ENCODE results near the gene RXRB. TPM values are rescaled to one million over a fixed set of nuclear protein-coding genes. Genes with fewer than 3 reads are reported as not detected.

The RXRB gene
- total and polyA plus RNA-seq, 2 of the 8 experiments (the other 6 are each of a cell fraction or from before 2014, with no cell fraction given): 13.0 to 18.1 TPM

- Histone ChIP-seq H3K4me1 (replicated peaks in 1 of 4; ENCODE audit: control insufficient read depth in 3 of 4, insufficient read depth in 4 of 4, low read length in 3 of 4) (peaks cover 0 to 7% (median 2%) of the 10 kb centered on the region in 4 experiments; a peak in 5 of 7 replicates), H2AK5ac (ENCODE audit: low read depth, low read length) (no peak overlapping the region), H2BK20ac (ENCODE audit: low read length) (no peak overlapping the region), H2BK15ac (ENCODE audit: low read length) (no peak overlapping the region), H2AFZ (ENCODE audit: low read length) (no peak overlapping the region), H2BK5ac (ENCODE audit: low read depth, low read length) (no peak overlapping the region), H2BK120ac (replicated peaks; ENCODE audit: low read depth, low read length) (no peak overlapping the region), H3K23me2 (ENCODE audit: low read depth, low read length) (peaks cover 11% of the 10 kb centered on the region; the same call in 1 of the 2 replicates), H3K23ac (ENCODE audit: insufficient read length) (no peak overlapping the region), H3K79me1 (ENCODE audit: low read depth, low read length) (no peaks in the 10 kb centered on the region), H4K8ac (ENCODE audit: extremely low read depth, insufficient read depth, low read length) (no peak overlapping the region), H3K56ac (replicated peaks; ENCODE audit: insufficient read length, low read depth, low read length) (no peak overlapping the region), H3K18ac (ENCODE audit: extremely low read depth, low read length) (no peak overlapping the region), H3K14ac (ENCODE audit: insufficient read length) (no peak overlapping the region), H3K4me2 (ENCODE audit: insufficient read depth in 1 of 2, low read depth in 2 of 2, low read length in 2 of 2) (no peak overlapping the region), H4K20me1 (replicated peaks in 1 of 2; ENCODE audit: control insufficient read depth in 1 of 2, insufficient read depth in 2 of 2, low read length in 2 of 2) (peaks cover 0 to 6% of the 10 kb centered on the region in 2 experiments), H3K36me3 (ENCODE audit: control insufficient read depth in 2 of 4, insufficient read depth in 4 of 4, low read length in 3 of 4) (peaks cover 0 to under 1% (median 0%) of the 10 kb centered on the region in 4 experiments; a peak in 1 of 8 replicates), H3K79me2 (ENCODE audit: control insufficient read depth in 1 of 2, insufficient read depth in 2 of 2, low read length in 2 of 2) (no peaks in the 10 kb centered on the region), H4K91ac (replicated peaks; ENCODE audit: insufficient read length, low read length) (no peak overlapping the region), H3K9ac (replicated peaks in 1 of 4; ENCODE audit: extremely low read depth in 1 of 4, low read depth in 3 of 4, low read length in 3 of 4) (no peak overlapping the region), H2BK12ac (ENCODE audit: low read depth, low read length) (no peak overlapping the region), H3K4me3 (ENCODE audit: extremely low read depth in 1 of 4, insufficient read depth in 2 of 4, low read depth in 3 of 4, low read length in 4 of 4) (no peak overlapping the region), H3K9me3 (ENCODE audit: insufficient read depth in 2 of 2, low read depth in 1 of 2, low read length in 1 of 2) (no peaks in the 10 kb centered on the region), H3K4ac (replicated peaks; ENCODE audit: insufficient read length, low read depth, low read length) (no peak overlapping the region), H3K27ac (ENCODE audit: low read depth, low read length) (no peak overlapping the region), H3K27me3 (replicated peaks in 1 of 4; ENCODE audit: control insufficient read depth in 3 of 4, extremely low read depth in 1 of 4, insufficient read depth in 3 of 4, low read length in 3 of 4) (peaks cover 39 to 79% (median 71%) of the 10 kb centered on the region in 4 experiments), H4K5ac (ENCODE audit: insufficient read length, low read depth, low read length) (no peak overlapping the region)
- 76% methylated on average over 6 of the region's 6 CpGs; no CpG with 5 or more reads in 1 of the 2 experiments for WGBS, 2 experiments (ENCODE audit: extremely low coverage in 1 of 2, insufficient coverage in 1 of 2, insufficient read length in 1 of 2, insufficient replicate concordance in 2 of 2, low coverage in 1 of 2, low lambda C conversion rate in 2 of 2, missing lambda C conversion rate in 1 of 2)
- ChIA-PET POLR2A (ENCODE audit: partially characterized antibody) (interaction anchor here (1.1 kb wide), 1 partner anchor 31 kb away, joined by 3 read pairs; no protein-coding TSS in a partner anchor), CTCF (ENCODE audit: partially characterized antibody) (interaction anchor here (0.8 to 1.8 kb wide), 7 partner anchors 11 to 29 kb away, joined by 3 to 4 read pairs (median 3); no protein-coding TSS in a partner anchor)
- FAIRE-seq (no peak), DNase-seq (ENCODE audit: low read depth in 1 of 2, low spot score in 2 of 2) (no peak)
- TF ChIP-seq SIX5 (IDR thresholded peaks at IDR 0.05; ENCODE audit: low read depth, low read length) (no peak), PHF8 (conservative IDR thresholded peaks at IDR 0.05; ENCODE audit: low read depth, low read length) (no peak), GTF2F1 (IDR thresholded peaks at IDR 0.05; ENCODE audit: borderline replicate concordance, low read depth, low read length) (no peak), POLR2A (IDR thresholded peaks at IDR 0.05; ENCODE audit: control extremely low read depth in 1 of 2, low read depth in 2 of 2, low read length in 2 of 2) (no peak), ZNF274 (IDR thresholded peaks at IDR 0.05; ENCODE audit: borderline replicate concordance, extremely low read depth, low read length) (no peak), YY1 (IDR thresholded peaks at IDR 0.05; ENCODE audit: low read depth, low read length) (no peak), KDM4A (IDR thresholded peaks at IDR 0.05; ENCODE audit: low read depth, low read length, severe bottlenecking) (no peak), SP1 (IDR thresholded peaks at IDR 0.05; ENCODE audit: low read depth, low read length) (no peak), CTBP2 (IDR thresholded peaks at IDR 0.05; ENCODE audit: borderline replicate concordance, insufficient read depth, insufficient read length, low read length) (no peak), TAF7 (optimal IDR thresholded peaks at IDR 0.05; ENCODE audit: borderline replicate concordance, low read depth, low read length) (no peak), KDM1A (IDR thresholded peaks at IDR 0.05; ENCODE audit: borderline replicate concordance, low read length) (no peak), NANOG (IDR thresholded peaks at IDR 0.05; ENCODE audit: insufficient read depth, low read depth, low read length, poor library complexity, severe bottlenecking) (no peak), BACH1 (IDR thresholded peaks at IDR 0.05; ENCODE audit: low read length) (no peak), CBX8 (IDR thresholded peaks at IDR 0.05; ENCODE audit: borderline replicate concordance, low read depth, low read length) (no peak), JUN (IDR thresholded peaks at IDR 0.05; ENCODE audit: low read depth, low read length) (no peak)
These were observed 16.8 kb upstream of the RXRB start for GRCh38 chr6:33217246-33217645.

Measured in H1 (cell line).